ENCODE measurements around the gene EHD3. TPM values are rescaled to one million over a fixed set of nuclear protein-coding genes. Genes with fewer than 3 reads are reported as not detected.

EHD3 gene
- total RNA-seq, 4 donors from 2014 or later = 0.98 to 5.1 (median 3.2) TPM

- no peak for TF ChIP-seq CTCF (IDR thresholded peaks at IDR 0.05; ENCODE audit: low read depth)
Measured at GRCh38 chr2:31256611-31257382, 22.8 kb downstream of the EHD3 start.

GRCh38 chr2:31258351-31258750, 24.4 kb downstream of the EHD3 start:
- no peak for TF ChIP-seq CTCF (IDR thresholded peaks at IDR 0.05; ENCODE audit: low read depth)

DNA sequence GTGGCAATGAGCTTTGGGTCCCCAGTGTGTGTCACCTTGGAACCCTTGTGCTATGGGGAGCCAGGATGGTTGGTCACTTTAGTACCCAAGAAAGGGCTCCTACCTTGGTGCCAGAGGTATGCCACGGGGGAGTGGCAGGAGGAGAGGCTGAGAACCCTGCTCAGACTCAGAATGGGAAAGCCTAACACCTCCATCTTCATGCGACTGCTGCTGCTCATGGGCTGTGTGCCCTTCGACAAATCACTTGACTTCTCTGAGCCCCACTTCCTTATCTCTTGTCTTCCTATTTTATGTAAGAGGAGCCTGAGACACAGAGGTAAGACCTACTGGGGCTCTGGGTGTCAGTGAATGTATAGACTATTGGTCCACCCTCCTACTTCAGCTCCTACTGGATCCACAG, 25.1 kb downstream of the EHD3 start:
- no peak for TF ChIP-seq CTCF (IDR thresholded peaks at IDR 0.05; ENCODE audit: low read depth)

DNA sequence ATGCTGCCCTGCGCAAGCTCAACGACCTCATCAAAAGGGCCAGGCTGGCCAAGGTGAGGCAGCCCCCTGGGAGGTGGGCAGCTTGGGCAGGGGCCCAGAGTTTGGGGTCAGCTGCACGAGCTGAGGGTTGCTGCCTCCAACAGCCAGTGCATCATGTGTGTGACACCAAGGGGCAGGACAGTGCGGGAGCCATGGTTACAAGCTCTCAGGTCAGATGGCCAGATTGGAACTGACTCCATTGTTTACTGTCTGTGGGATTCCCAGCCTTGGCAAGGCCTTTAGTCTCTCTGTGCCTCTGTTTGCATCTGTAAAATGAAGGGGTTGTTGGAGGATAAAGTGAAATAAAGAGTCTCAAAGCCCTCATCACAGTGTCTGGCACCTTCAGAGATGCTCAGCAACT, 26.9 kb downstream of the EHD3 start:
- no peak for TF ChIP-seq CTCF (IDR thresholded peaks at IDR 0.05; ENCODE audit: low read depth)

- no peak for TF ChIP-seq CTCF (IDR thresholded peaks at IDR 0.05; ENCODE audit: low read depth)
Measured at GRCh38 chr2:31263636-31264190, 29.8 kb downstream of the EHD3 start.

- no peak for TF ChIP-seq CTCF (IDR thresholded peaks at IDR 0.05; ENCODE audit: low read depth)
Measured at GRCh38 chr2:31265234-31265633, 31.3 kb downstream of the EHD3 start.

GRCh38 chr2:31266804-31267203, 32.9 kb downstream of the EHD3 start:
- TF ChIP-seq CTCF (IDR thresholded peaks at IDR 0.05; ENCODE audit: low read depth) = no peak
